Subcutaneous abdominal adipose tissue (tissue), 5 donors: ENCODE measurements around the gene AATK.

ENCODE experiments used
- H3K27ac ChIP-seq: one replicate; pipeline ENCODE4 v1.7.0; 2013; ENCODE audit warnings: low read depth, mild to moderate bottlenecking, inconsistent platforms, low read length, moderate library complexity
- H3K27me3 ChIP-seq, 5 donors: one replicate each; pipeline ENCODE4 v1.7.0; 2013; ENCODE audit warnings: low read length in 5 of 5, inconsistent platforms in 1 of 5; ENCODE audit not compliant: control insufficient read depth in 5 of 5, insufficient read depth in 4 of 5
- H3K36me3 ChIP-seq, 5 donors: one replicate each; pipeline ENCODE4 v1.7.0; 2013; ENCODE audit warnings: low read length in 5 of 5; ENCODE audit not compliant: control insufficient read depth in 5 of 5, insufficient read depth in 5 of 5
- H3K4me1 ChIP-seq, 5 donors: one replicate each; pipeline ENCODE4 v1.7.0; 2013; ENCODE audit warnings: low read length in 5 of 5, mild to moderate bottlenecking in 3 of 5, moderate library complexity in 1 of 5; ENCODE audit not compliant: control insufficient read depth in 5 of 5, insufficient read depth in 5 of 5
- H3K4me3 ChIP-seq, 5 donors: one replicate each; pipeline ENCODE4 v1.7.0; 2013; ENCODE audit warnings: low read length in 5 of 5, low read depth in 1 of 5
- H3K9ac ChIP-seq, 5 donors: one replicate each; pipeline ENCODE4 v1.7.0; 2013; ENCODE audit warnings: low read length in 5 of 5, mild to moderate bottlenecking in 4 of 5, moderate library complexity in 3 of 5
- H3K9me3 ChIP-seq, 5 donors: one replicate each; pipeline ENCODE4 v1.7.0; 2013; ENCODE audit warnings: low read length in 5 of 5; ENCODE audit not compliant: control insufficient read depth in 5 of 5
- donor health status: healthy.
- donor health status: healthy.
- donor health status: healthy.
- donor health status: healthy.
- donor health status: healthy.

AATK gene

DNA sequence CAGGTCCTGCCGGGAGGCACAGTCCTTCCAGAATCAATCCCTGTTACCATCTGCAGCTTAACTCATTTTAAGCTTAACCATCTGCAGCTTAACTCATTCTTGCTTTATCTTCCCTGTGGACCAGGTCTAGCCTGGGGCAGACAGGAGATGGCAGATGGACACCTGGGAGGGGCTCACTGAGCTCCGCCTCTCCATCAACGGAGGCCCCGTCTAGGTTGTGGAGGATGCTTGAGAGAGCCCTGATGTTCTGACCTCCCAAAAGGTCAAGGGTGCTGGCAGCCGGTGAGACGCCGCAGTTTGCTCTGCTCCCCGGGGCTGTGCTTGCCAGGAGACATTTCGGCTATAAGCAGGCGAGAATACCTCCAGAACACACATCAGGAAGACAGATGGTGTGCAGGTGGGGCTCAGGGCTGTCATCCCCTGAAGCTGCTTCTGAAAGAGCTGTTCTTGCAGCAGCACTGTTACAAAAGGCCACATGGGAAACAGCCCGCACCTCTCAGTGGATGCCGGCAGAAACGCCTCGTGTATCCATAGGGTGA lies 89.8 kb downstream of the AATK start:
- Histone ChIP-seq H3K9me3 (peaks cover 0 to 4% (median 0%) of the 10 kb centered on the region in 5 donors), H3K27me3 (peaks cover 0 to 4% (median 3%) of the 10 kb centered on the region in 5 donors), H3K4me3 (no peak overlapping the region), H3K36me3 (peaks cover 0 to 16% (median 0%) of the 10 kb centered on the region in 5 donors), H3K9ac (no peak overlapping the region), H3K4me1 (peaks cover 0 to 6% (median 0%) of the 10 kb centered on the region in 5 donors), H3K27ac (no peak overlapping the region)

DNA sequence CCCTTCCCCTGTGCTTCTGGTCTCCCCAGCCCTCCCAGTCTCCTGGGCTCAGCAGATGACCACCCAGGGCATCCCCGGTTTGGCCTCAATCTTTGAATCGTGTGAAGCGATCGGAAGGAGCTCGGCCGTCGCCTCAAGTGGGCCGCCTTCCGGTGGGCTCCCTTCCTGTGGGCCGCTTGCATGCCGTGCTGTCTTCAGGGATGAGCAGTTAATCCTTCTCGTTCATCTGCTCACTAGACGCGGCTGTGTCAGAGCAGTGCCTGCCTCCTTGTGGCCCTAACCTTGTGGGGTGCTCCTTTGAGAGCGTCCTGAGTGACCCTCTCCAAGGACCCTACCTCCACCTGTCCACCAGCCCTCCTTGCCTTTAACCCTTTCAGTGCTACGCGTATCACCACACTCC lies 90.7 kb downstream of the AATK start:
- Histone ChIP-seq H3K36me3 (peaks cover 0 to 17% (median 0%) of the 10 kb centered on the region in 5 donors), H3K4me3 (no peak overlapping the region), H3K27me3 (peaks cover 0 to 4% (median 3%) of the 10 kb centered on the region in 5 donors), H3K9me3 (peaks cover 0 to 4% (median 0%) of the 10 kb centered on the region in 5 donors), H3K4me1 (peaks cover 0 to 6% (median 0%) of the 10 kb centered on the region in 5 donors), H3K9ac (no peak overlapping the region), H3K27ac (no peak overlapping the region)

DNA sequence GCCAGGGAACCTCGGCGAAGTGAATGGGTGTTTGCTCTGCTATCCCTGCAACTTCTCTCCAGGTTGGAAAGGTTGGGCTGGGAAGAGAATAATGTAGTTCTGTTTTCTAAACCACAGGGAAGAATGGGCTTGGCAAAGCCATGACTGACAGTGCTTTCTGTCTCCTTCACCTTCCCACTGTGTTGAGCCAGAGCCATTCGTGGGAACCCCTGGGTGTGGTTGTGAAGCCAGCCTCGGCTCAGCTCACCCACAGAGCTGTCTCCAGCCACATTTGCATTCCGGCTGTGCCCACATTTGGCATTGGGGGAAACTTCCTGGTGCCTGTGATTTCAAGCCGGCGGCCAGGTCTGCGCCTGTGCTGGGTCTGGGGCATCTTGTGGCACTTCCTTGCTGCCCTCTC lies 91.1 kb downstream of the AATK start:
- Histone ChIP-seq H3K9me3 (peaks cover 0 to 4% (median 0%) of the 10 kb centered on the region in 5 donors), H3K4me1 (peaks cover 0 to 6% (median 0%) of the 10 kb centered on the region in 5 donors), H3K36me3 (peaks cover 0 to 17% (median 0%) of the 10 kb centered on the region in 5 donors), H3K27me3 (peaks cover 0 to 4% (median 3%) of the 10 kb centered on the region in 5 donors), H3K27ac (no peak overlapping the region), H3K9ac (no peak overlapping the region), H3K4me3 (no peak overlapping the region)

DNA sequence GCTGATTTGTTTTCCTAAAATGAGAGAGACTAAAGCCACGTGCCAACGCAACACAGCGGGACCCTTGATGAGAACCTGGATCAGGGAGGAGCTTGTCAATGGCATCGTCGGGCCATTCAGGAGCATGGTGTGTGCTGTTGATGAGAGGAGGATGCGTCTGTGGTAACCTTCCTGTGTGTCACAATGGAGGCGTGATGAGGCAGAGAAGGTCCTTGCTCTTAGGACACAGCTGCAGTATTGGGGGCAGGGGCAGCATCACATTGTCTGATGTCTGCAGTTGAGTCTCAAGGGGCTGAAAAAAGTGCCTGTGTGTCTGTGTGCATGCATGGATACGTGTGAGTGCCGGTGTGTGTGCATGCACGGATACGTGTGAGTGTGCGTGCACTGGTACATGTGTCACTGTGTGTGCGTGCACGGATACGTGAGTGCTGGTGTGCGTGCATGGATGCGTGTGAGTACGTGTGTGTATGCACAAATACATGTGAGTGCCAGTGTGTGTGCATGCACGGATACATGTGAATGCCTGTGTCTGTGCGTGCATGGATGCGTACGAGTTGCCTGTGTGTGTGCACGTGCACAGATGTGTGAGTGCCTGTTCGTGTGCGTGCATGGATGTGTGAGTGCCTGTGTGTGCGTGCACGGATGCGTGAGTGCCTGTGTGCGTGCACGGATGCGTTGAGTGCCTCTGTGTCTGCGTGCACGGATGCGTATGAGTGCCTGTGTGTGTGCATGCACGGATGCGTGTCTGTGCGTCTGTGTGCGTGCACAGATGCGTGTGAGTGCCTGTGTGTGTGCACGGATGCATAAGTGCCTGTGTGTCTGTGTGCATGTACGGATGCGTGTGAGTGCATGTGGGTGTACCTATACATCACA lies 91.8 kb downstream of the AATK start:
- H3K36me3 ChIP-seq, result peaks cover 0 to 17% (median 0%) of the 10 kb centered on the region in 5 donors
- peaks cover 0 to 4% (median 0%) of the 10 kb centered on the region in 5 donors for H3K27me3 ChIP-seq
- no peak overlapping the region for H3K9ac ChIP-seq
- H3K27ac ChIP-seq, result no peak overlapping the region
- H3K4me3 ChIP-seq, result no peak overlapping the region
- H3K9me3 ChIP-seq, result peaks cover 0 to 4% (median 0%) of the 10 kb centered on the region in 5 donors
- peaks cover 0 to 6% (median 0%) of the 10 kb centered on the region in 5 donors for H3K4me1 ChIP-seq

DNA sequence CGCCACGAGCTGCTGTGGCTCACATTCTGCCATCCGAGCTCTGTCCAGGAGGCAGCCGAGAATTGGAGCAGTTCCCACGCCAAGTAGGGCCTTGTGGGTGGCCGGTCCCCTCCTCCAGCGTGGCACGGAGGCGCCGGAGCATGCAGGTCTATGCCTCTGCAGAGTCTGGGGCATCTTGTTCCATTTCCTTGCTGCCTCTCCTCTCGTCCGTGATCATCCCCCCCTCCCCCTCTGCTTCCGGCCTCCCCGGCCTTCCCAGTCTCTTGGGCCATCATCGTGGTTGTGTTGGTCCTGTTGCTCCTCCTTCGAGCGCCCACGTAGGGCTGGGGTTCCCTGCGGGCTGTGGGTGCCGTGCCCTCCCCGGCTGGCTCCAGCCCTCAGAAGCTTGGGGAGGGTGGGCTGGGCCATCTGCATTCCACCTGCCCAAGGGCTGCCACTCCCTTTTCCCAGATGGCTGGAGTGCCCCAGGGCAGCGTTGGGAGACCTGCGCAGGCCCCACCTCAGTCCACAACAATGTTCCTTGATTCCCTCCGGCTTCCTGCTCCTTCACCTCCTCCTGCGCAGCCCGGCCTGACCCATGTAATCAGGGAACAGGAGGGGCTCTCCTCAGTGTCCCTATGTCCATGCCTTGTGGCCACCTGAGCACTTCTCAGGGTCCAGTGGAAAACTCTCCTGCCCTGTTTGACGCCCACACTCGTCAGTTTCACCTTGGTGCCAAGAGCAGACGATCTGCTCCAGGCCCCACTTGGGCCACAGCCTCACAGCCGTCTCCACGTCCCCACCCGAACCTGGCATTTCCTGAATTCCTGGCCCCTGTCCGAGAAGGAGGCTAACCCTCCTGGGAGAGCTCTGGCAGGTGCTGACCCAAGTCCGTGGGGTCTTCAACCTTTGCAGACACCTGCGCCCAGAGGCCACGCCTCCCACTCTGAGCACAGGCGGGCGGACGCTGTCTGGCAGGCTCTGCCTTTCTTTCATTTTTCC lies 94.0 kb downstream of the AATK start:
- H3K4me3 ChIP-seq, result no peak overlapping the region
- H3K27me3 ChIP-seq, result peaks cover 0 to 4% (median 3%) of the 10 kb centered on the region in 5 donors
- peaks cover 0 to 4% (median 0%) of the 10 kb centered on the region in 5 donors for H3K9me3 ChIP-seq
- peaks cover 0 to 6% (median 0%) of the 10 kb centered on the region in 5 donors for H3K4me1 ChIP-seq
- H3K9ac ChIP-seq, result no peak overlapping the region
- H3K36me3 ChIP-seq, result peaks cover 0 to 17% (median 0%) of the 10 kb centered on the region in 5 donors
- no peak overlapping the region for H3K27ac ChIP-seq

DNA sequence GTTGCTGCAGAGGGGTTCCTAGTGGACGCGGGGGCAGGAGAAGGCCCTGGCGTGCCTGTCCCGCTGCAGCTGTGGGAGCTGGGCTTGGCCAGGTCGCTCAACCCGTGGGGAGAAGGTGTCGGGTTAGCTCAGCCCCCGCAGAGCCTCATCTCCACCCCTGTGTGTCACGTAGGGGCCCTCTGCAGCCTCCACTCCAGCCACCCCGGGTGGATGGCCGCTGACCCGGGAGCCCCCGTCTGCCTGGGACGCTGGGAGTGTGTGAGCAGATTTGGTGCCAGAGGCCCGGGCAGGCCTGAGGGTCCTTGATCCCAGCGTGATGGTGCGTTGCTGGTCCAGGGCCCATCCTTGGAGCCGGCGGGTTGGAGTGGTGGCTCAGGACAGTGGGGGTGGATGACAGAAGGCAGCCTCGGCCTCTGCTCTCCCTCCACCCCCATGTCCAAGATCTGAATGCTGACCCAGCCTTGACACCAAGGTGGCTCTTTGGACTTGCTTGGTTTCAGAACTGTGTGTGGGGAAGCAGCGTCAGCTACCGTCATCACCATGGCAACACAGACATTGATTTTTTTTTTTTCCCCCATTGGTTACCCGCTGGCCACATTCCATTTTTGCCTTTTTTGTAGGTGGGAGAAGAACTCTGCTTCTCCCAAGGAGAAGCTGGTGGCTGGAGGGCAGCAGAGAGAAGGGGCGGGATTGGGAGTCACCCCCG lies 95.3 kb downstream of the AATK start:
- Histone ChIP-seq H3K4me1 (peaks cover 0 to 6% (median 0%) of the 10 kb centered on the region in 5 donors), H3K36me3 (peaks cover 0 to 17% (median 0%) of the 10 kb centered on the region in 5 donors), H3K27me3 (peaks cover 0 to 7% (median 4%) of the 10 kb centered on the region in 5 donors), H3K9me3 (peaks cover 0 to 4% (median 0%) of the 10 kb centered on the region in 5 donors), H3K27ac (no peak overlapping the region), H3K9ac (no peak overlapping the region), H3K4me3 (no peak overlapping the region)

DNA sequence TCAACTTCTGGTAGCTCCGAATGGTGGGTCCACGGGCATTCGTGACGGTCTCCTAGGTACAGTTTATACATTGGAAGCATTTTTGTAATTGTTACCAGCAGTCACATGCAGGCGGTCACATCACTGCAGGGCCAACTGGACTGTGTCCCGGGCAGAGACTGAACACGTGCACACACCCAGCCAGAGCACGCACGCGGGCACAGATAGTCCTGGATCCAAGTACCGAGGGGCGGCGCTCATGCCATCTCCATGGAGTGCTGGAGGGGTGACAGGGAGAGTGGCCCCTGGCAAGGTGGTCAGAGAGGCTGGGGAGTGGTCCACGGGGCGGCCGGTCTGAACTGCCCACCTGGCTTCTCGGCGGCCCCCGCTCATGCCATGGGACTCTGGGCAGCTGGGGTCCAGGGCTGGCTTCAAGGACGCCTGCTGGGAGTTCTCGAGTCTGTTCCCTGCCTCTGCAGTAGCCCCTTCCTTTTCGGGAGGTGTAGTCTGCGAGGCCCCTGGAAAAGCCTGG lies 96.8 kb downstream of the AATK start:
- Histone ChIP-seq H3K27me3 (peaks cover 0 to 7% (median 4%) of the 10 kb centered on the region in 5 donors), H3K4me1 (peaks cover 0 to 9% (median 0%) of the 10 kb centered on the region in 5 donors), H3K27ac (no peak overlapping the region), H3K9me3 (peaks cover 0 to under 1% (median 0%) of the 10 kb centered on the region in 5 donors), H3K36me3 (peaks cover 0 to 10% (median 0%) of the 10 kb centered on the region in 5 donors), H3K4me3 (no peak overlapping the region), H3K9ac (no peak overlapping the region)

DNA sequence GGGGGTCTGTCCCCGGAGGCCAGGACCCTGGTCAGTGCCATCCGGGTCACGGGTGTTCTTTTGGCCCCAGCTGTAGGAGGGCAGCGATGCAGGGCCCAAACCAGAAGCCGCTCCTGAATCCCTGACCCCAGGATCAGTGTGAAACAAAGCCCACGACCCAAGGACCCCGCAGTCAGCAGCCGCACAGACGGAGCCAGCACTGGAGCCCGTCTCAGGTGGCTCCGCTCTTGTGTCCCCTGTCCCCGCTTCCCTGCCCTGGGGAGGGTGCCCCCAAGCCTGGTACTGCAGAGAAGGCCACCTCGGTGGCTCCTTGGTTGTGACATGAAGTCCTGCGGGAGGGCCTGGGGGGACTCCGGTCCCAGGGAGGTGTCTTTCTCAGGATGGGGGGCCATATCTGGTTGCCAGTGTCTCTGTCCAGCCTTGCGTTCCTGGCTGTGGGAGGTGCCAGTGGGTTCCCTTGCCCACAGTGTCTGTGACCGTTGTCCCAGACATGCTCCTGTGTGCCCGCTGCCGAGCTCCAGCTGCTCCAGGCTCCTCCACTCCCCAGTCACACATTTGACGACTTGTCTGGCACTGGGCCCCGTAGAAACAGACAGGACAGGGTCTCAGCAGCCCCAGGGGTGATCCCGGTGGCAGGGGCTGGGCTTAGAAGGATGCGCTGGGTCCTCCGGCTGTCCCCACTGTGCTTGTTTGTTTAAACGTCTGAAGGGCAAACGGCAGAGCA lies 97.4 kb downstream of the AATK start:
- no peak overlapping the region for H3K9ac ChIP-seq
- H3K4me1 ChIP-seq, result peaks cover 0 to 12% (median 0%) of the 10 kb centered on the region in 5 donors

More for the DNA sequence above, 97.4 kb downstream of the AATK start:
- Histone ChIP-seq H3K36me3 (peaks cover 0 to 6% (median 0%) of the 10 kb centered on the region in 5 donors), H3K4me3 (no peak overlapping the region), H3K9me3 (no peaks in the 10 kb centered on the region), H3K27me3 (peaks cover 0 to 7% (median 4%) of the 10 kb centered on the region in 5 donors), H3K27ac (no peak overlapping the region)
